ENCODE data around the gene MAGEA2.
"Not testable (repeated sequence)": the region's sequence is repeated elsewhere in the genome, so short reads cannot be mapped to it uniquely, and the experiment has no call there.

MAGEA2 gene

GRCh38 chrX:152753686-152754650 is at the start of gene MAGEA2:
TSS of gene MAGEA2 (minus strand) at chrX:152753842. CDS start at chrX:152751363, 2,479 bp downstream.
- not testable (repeated sequence) for DNase-seq

GRCh38 chrX:152798945-152799344 is 45.3 kb upstream of the MAGEA2 start:
- no peak for DNase-seq

- not testable (repeated sequence) for DNase-seq
Measured at GRCh38 chrX:152787062-152787461, 33.4 kb upstream of the MAGEA2 start.

GRCh38 chrX:152769549-152770289 is 16.1 kb upstream of the MAGEA2 start, which contains the start of gene MAGEA6:
TSS of gene MAGEA6 (minus strand) at chrX:152769689. CDS start at chrX:152767650, 2,039 bp downstream.
- not testable (repeated sequence) for DNase-seq

GRCh38 chrX:152766562-152766961 is 12.9 kb upstream of the MAGEA2 start:
- DNase-seq: not testable (repeated sequence)

GRCh38 chrX:152761582-152761981 is 7.9 kb upstream of the MAGEA2 start:
- not testable (repeated sequence) for DNase-seq

GRCh38 chrX:152759544-152759943 is 5.9 kb upstream of the MAGEA2 start:
- DNase-seq: not testable (repeated sequence)

- not testable (repeated sequence) for DNase-seq
Measured at GRCh38 chrX:152758918-152759317, 5.3 kb upstream of the MAGEA2 start, which contains the start of gene CSAG3. TSS of gene CSAG3 (plus strand) at chrX:152759218.

GRCh38 chrX:152754871-152755270 is 1.2 kb upstream of the MAGEA2 start:
- DNase-seq: not testable (repeated sequence)

- DNase-seq: no peak
Measured at GRCh38 chrX:152738560-152738959, 15.1 kb downstream of the MAGEA2 start.

- DNase-seq: not testable (repeated sequence)
Measured at GRCh38 chrX:152736528-152736927, 17.1 kb downstream of the MAGEA2 start.

GRCh38 chrX:152735860-152736511 is 17.7 kb downstream of the MAGEA2 start:
- DNase-seq: no peak

- DNase-seq: no peak
Measured at GRCh38 chrX:152735101-152735500, 18.5 kb downstream of the MAGEA2 start.

- not testable (repeated sequence) for DNase-seq
Measured at GRCh38 chrX:152734143-152734858, 19.3 kb downstream of the MAGEA2 start.

GRCh38 chrX:152733261-152733975 is 20.2 kb downstream of the MAGEA2 start, which contains the start of the genes CSAG1 and MAGEA12:
TSS of gene CSAG1 (minus strand) at chrX:152733721. CDS start at chrX:152732460, 1,261 bp downstream.
TSS of gene MAGEA12 (plus strand) at chrX:152733757. CDS start at chrX:152736162, 2,405 bp downstream.
- DNase-seq: peak; percentile 32

- DNase-seq: no peak
Measured at GRCh38 chrX:152725409-152725808, 28.2 kb downstream of the MAGEA2 start.

- DNase-seq: not testable (repeated sequence)
Measured at GRCh38 chrX:152713815-152714787, 39.5 kb downstream of the MAGEA2 start, which contains the start of gene MAGEA2B. TSS of gene MAGEA2B (plus strand) at chrX:152714628. CDS start at chrX:152717107, 2,479 bp downstream.

GRCh38 chrX:152713195-152713594 is 40.4 kb downstream of the MAGEA2 start:
- DNase-seq: not testable (repeated sequence)

- not testable (repeated sequence) for DNase-seq
Measured at GRCh38 chrX:152709173-152709572, 44.5 kb downstream of the MAGEA2 start, which contains the start of gene CSAG2. TSS of gene CSAG2 (minus strand) at chrX:152709273. CDS start at chrX:152709112, 161 bp downstream.
